Measurements from ENCODE around the gene NOS1AP.
"Not testable (repeated sequence)": the region's sequence is repeated elsewhere in the genome, so short reads cannot be mapped to it uniquely, and the experiment has no call there.

NOS1AP gene

GRCh38 chr1:162060314-162060713, 9.2 kb upstream of the NOS1AP start:
- DNase-seq: no peak

- DNase-seq: no peak
Measured at GRCh38 chr1:162062542-162063015, 6.9 kb upstream of the NOS1AP start.

GRCh38 chr1:162065016-162065415, 4.5 kb upstream of the NOS1AP start:
- no peak for DNase-seq

GRCh38 chr1:162066836-162067235, 2.7 kb upstream of the NOS1AP start:
- not testable (repeated sequence) for DNase-seq

- DNase-seq: no peak
Measured at GRCh38 chr1:162067466-162067865, 2.0 kb upstream of the NOS1AP start.

GRCh38 chr1:162068301-162068700, 1.2 kb upstream of the NOS1AP start:
- DNase-seq: no peak

- no peak for DNase-seq
Measured at GRCh38 chr1:162070094-162070748, 730 bp downstream of the NOS1AP start.

- no peak for DNase-seq
Measured at GRCh38 chr1:162070825-162071224, 1.3 kb downstream of the NOS1AP start.

GRCh38 chr1:162072740-162073139, 3.2 kb downstream of the NOS1AP start:
- no peak for DNase-seq

GRCh38 chr1:162074276-162075005, 5.0 kb downstream of the NOS1AP start:
- DNase-seq: no peak

GRCh38 chr1:162075862-162076261, 6.4 kb downstream of the NOS1AP start:
- DNase-seq: no peak

- DNase-seq: no peak
Measured at GRCh38 chr1:162077648-162078299, 8.3 kb downstream of the NOS1AP start.

- DNase-seq: no peak
Measured at GRCh38 chr1:162079030-162079429, 9.5 kb downstream of the NOS1AP start.

- DNase-seq: no peak
Measured at GRCh38 chr1:162080472-162081015, 11.1 kb downstream of the NOS1AP start.

GRCh38 chr1:162081316-162081715, 11.8 kb downstream of the NOS1AP start:
- no peak for DNase-seq

- DNase-seq: not testable (repeated sequence)
Measured at GRCh38 chr1:162082080-162082479, 12.6 kb downstream of the NOS1AP start.

- DNase-seq: no peak
Measured at GRCh38 chr1:162083273-162083672, 13.8 kb downstream of the NOS1AP start.

GRCh38 chr1:162085991-162086390, 16.5 kb downstream of the NOS1AP start:
- DNase-seq: no peak

GRCh38 chr1:162087111-162087510, 17.6 kb downstream of the NOS1AP start:
- DNase-seq: no peak

- no peak for DNase-seq
Measured at GRCh38 chr1:162087574-162087973, 18.1 kb downstream of the NOS1AP start.

GRCh38 chr1:162088281-162088969, 18.9 kb downstream of the NOS1AP start:
- no peak for DNase-seq

- no peak for DNase-seq
Measured at GRCh38 chr1:162089748-162090147, 20.3 kb downstream of the NOS1AP start.

- DNase-seq: no peak
Measured at GRCh38 chr1:162090378-162090777, 20.9 kb downstream of the NOS1AP start.

Measured in activated CD8-positive, alpha-beta memory T cell treated with anti-CD3 and anti-CD28 coated beads for 24 hours (primary cell).